Stimulated activated CD4-positive, alpha-beta T cell treated with anti-CD3 and anti-CD28 coated beads, Interleukin-2, amount 100 ng/mL, for 48 hours (primary cell): ENCODE data around the gene ITSN1.

ENCODE experiments used
- DNase-seq, 2 donors: peaks; one replicate each; pipeline ENCODE4 v3.0.0-alpha.2; 2020

The ITSN1 gene

GRCh38 chr21:33940881-33941245 lies 298.6 kb downstream of the ITSN1 start:
- DNase-seq = no peak

DNA sequence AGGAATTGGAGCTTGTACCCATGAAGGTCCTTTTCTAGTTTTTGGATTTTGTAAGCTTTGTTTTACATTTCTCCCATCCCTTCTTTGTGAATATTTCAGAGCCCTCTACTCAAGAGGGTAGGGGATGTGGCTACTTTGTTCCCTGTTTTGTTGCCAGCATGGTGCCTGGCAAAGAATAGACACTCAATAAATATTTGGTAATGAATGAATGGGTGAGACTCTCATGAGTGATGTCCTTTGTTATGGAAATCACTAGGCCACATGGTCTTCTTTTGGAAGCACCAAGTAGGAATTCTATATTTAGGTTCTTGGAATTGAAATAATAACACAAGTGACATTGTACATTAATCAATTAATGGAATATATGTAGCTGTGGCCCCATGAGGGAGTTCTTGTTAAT lies 300.1 kb downstream of the ITSN1 start:
- DNase-seq = no peak

- DNase-seq = no peak
Measured at GRCh38 chr21:33943293-33943692, 301.0 kb downstream of the ITSN1 start.

GRCh38 chr21:33944185-33944763 lies 302.0 kb downstream of the ITSN1 start:
- DNase-seq = no peak

- no peak for DNase-seq
Measured at GRCh38 chr21:33945652-33946270, 303.5 kb downstream of the ITSN1 start.

- peak; percentile 67 to 71 for DNase-seq
Measured at GRCh38 chr21:33947451-33948095, 305.3 kb downstream of the ITSN1 start.

DNA sequence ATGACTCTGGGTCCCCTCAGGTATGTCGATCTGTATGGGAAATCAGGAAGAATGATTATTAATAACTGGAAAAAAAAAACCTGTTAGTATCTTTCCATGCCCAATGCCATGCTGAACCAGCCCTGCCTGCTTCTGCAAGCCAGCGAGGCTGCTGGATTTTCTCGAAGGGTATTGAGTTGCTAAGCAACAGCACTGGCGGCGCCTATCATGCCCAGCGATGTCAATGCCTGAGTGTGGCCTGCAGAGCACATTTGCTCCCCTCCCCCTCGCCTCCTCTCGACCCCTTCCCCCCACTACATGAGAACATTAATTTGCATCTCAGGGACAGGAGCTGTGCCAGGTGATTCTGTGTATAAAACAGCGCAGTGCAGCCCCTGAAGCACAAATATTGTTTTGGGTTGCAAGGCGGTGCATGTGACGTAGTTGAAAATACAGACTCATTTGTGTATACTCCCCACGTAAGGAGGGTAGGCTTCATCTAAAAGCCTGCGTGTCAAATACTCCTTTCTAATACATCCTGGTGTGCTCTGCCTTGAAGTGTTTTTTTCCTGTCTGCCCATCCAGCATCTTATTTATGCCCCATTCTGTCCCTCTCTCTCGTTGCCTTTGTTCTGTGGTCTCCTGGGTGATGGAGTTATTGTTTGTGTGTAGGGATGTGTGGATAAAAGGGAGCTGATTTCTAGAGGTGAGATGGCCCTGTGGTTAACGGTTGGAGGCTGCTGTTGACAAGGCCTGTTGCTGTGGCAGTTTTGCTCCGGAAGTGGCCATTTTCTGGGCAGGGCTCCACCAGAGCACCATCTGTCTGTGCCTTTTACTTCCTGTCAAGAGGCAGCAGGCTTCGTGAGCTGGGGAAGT lies 306.0 kb downstream of the ITSN1 start:
- peak; percentile 64 to 65 for DNase-seq

- DNase-seq = no peak
Measured at GRCh38 chr21:33948951-33949444, 306.7 kb downstream of the ITSN1 start.
